HG03159 (cell line): ENCODE data around the gene DACH2.

ENCODE experiments used
- ATAC-seq: cut with Tn5 transposase; IDR thresholded peaks from one replicate; pipeline ENCODE4 v1.9.1; 2021; ENCODE audit warnings: mild to moderate bottlenecking, moderate library complexity; ENCODE audit not compliant: unreplicated experiment

DACH2 gene

DNA sequence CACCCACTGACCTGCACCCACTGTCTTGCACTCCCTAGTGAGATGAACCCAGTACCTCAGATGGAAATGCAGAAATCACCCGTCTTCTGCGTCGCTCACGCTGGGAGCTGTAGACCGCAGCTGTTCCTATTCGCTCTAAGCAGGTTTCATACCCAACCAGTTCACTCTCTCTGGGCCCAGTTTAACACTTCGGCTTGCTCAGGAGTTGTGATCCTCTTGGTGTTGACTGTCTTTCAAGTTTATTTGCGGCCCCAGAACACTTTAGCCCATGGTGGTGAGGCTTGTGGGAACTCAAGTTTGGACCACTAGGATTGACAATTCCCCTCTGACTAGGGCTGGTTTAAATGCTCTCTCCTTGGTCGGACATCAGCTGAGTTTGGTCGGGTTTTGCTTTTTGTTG lies 147.0 kb downstream of the DACH2 start:
- ATAC-seq = no peak

DNA sequence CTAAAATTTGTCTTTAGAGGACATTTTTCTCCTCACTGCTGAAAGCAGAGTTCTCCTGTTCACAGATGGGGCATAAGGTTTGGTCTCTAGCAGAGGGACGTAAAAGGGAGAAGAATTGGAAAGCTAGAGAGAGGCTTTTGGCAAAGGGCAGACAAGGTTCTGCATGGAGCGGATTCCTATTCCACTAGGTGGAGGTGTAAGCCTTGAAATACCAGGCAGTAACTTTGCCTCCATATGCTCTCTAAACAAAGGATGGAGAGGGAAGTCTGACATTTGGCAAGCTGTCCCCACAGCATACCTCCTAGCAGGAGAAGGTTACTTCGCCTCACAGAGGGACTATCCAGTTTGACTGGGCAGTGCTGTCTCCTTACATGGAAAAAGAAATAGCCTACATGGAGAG lies 174.7 kb downstream of the DACH2 start:
- no peak for ATAC-seq

DNA sequence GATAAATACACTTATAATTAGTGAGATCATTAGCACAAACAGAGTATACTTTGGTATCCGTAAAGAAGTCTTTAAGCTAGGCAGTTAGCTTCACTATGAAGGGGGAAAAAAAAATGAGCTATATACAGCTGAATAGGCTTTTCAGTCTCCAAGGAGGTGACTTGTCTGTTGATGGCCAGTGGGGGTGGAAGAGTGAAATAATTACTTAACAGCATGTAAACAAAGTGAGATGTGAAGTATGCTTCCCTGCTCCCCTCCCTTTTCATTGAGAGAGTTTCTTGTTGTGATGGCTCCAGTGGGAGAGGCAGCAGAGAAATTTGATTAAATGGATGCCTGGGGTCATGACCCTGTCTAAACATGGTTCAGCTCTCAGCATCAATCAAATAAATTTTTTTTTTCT lies 180.9 kb downstream of the DACH2 start:
- no peak for ATAC-seq

DNA sequence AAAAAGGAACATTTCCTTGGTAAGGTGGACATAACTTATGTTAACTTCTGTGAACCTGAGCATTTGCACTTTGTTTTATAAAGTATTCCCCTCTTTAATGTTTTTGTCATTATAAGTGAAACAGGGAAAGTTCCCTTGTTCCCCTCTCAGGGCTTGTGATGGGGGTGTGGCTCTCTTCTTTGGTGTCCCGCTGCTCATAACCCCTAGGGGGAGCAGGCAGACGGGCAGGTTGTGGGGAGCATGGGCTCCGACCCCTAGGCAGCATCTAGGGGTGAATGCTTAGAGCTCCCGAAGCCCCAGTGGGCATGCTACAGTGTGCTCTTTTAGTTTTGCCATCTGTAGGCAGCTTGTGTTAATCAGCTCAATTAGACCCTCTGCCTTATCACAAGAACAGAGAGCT lies 200.4 kb downstream of the DACH2 start:
- no peak for ATAC-seq

DNA sequence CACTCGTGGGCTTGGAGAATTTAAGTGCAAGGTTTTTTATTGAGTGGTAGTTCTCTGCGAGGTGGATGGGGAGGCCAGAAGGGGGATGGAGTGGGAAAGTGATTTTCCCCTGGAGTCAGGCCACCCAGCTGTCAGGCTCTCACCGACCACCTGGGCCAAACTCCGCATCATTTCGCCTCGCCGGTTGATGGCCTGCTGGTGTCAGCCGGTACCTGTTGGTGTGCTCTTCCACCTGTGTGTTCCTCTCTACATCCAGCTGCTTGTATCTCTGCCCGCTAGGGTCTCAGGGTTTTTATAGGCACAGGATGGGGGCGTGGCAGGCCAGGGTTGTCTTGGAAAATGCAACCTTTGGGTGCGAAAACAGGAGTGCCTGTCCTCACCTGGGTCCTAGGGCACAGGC lies 200.9 kb downstream of the DACH2 start:
- no peak for ATAC-seq

DNA sequence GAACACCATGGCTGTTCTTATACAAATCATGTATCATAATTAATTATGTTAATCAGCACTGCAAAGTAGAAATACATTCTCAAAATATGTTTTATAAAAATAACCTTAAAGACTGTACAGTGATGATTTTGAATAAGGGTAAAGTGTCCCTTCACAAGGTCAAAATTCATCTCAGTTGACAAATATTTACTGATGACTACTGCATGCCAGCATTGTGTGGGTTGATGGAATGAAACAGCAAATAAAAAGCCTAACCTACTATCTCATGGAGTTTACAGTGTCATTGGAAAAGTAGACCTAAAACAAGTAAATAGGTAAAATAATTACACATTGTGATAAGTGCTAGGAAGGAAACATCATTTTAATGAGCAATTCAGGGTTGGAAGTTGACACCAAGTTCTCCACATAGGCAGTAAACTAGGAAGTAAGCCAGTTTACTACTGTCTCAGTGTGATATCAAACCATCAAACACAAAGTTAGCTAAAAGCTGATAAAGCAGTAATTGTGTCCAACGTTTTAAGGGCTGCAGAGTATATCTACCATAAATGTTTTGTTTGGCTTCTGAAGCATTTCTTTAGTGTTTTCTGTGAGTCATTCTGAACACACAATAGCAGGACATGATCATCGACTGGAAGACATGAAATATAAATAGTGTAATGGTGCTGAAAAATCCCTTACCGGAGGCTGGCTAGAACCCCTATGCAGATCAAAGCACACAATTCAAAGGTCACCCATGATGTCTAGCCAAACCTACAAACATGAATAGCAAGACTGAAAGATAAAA lies 221.8 kb downstream of the DACH2 start:
- no peak for ATAC-seq

DNA sequence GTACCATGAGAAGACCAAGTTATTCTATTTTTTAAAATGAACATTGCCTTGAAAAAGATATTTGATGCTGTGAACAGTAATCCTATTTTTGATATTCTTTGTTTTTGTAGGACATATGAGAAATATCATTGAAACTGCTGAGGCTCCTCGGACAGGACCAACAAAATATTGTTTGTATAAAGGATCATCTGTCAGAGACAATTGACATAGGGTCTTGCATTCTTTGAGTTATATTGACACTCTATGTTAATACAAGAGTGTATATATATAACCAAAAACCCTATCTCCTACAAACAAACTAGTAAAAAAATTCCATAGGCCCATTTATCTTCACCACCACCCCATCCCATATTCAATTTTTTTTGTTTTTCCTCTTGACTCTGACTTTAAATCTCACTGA lies 222.7 kb downstream of the DACH2 start:
- ATAC-seq = no peak

DNA sequence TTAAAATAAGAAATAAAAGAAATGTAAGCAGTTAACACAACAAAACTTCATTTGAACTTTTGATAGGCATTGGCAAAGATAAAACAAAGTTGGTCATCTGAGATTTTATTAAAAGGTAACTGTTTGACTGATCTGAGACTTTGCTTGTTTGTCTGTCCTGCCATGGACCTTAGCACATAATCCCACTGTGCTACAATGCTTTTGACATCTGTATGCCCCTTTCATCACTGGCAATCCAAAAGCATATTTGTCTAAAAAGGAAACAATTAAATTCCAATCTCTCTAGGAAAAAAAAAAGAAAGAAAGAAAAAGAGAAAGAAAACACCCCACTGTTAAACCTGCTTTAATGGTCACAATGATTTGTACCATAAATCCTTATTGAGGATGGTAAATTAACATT lies 231.0 kb downstream of the DACH2 start:
- no peak for ATAC-seq

DNA sequence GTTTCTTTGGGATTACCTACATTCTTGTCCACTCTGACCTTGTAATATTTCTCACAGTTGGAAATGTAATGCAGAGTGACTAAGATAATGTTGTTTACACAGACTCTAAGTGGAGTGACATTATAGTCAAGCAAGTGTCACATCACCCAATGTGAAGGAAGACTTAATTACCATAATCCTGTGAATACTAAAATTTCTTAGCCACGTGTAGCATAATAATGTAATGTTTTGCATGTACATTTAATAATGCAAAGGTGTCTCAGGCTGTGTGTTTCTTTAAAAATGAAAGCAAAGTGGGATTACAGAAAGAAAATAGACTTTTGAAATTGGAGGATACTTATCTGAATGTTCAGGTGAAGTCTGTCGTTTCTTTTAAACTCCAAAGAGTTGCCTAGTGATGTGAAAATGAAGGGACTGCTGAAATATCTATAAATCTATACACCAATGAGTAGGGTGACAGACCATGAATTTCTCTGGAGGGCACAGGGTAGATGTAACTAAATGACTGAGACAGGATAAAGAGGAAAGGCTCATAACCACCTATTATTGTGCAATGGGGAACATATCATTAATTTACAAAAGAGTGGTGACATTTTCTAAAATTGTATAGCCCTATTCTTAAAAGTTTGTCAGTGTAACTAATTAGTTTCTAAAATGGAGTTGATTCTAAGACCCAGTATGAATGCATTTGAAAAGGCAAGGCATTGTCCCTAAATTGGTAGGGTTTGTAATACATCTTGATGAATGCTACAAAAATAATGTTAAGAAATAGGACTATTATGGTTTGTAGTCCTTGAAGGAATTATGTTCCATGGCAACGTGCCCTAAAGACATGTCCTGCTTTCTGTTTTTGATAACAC lies 235.7 kb downstream of the DACH2 start:
- ATAC-seq = no peak

DNA sequence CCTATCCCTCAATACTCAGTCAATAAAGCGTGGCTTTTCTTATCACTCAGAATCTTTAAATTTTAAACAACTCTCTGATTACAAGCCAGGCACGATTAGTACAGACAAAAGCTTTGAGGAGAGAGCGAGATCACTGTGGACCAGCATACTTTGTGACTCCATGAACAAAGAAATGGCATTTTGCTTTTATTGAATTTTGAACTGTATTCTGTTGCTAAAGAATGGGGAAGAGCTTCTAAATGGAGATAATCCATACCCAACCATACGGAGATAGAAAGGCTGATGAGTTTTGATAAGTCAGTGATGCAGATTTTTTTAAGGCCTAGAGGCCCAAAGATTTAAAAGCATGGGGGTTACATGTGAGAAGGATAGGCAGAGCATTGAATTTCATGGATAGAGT lies 259.1 kb downstream of the DACH2 start:
- ATAC-seq = no peak

DNA sequence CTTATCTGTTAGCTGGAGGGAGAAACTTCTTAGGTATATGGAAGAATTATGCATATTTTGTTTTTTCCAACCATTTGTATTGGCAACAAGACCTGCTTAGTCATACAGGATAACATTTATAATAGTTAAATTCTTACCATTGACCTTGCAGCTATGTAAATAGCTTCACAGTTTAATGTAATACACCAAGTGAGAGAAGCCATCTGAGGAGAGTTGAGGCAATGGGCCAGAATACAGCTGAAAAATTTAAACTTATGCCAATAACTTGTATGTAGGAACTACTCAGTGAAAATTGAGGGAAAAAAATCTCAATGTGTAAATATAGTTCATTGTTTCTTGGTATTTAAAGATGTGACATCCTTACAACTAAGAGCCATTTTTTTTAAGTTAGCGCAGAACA lies 273.5 kb downstream of the DACH2 start:
- ATAC-seq = no peak

DNA sequence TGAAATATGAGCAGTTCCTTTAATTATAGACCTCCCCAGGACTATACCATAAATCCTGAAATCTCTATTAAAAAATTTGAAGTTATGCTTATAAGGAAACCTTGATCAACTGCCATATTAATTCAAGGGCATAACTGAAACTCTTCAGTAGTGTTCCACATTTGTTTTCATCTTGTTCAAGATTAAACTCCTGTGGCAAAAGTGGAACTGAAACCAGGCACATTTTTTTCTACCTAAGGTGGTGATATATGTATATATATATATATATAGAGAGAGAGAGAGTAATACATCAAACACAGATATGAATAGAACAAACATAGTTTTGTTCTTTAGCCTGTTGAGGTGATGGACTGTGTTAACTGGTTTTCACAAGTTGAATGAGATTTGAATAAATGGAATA lies 287.9 kb downstream of the DACH2 start:
- no peak for ATAC-seq

DNA sequence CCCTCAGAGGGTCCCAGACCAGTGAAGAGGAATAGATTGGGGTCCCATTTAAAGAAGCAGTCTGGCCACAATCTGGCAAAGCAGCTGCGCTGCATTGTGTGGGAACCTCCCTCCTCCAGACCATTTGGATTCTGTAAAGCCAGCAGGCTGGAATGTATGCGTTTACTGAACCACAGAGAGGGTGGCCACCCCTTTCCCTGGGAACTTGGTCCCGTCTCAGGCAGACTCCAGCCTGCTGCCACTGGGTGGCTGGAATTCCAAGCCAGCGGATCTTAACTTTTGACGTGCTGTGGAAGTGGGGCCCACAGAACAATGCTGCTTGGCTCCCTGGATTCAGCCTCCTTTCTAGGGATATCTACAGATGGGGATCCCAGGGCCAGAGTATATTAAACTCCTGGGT lies 307.2 kb downstream of the DACH2 start:
- no peak for ATAC-seq

DNA sequence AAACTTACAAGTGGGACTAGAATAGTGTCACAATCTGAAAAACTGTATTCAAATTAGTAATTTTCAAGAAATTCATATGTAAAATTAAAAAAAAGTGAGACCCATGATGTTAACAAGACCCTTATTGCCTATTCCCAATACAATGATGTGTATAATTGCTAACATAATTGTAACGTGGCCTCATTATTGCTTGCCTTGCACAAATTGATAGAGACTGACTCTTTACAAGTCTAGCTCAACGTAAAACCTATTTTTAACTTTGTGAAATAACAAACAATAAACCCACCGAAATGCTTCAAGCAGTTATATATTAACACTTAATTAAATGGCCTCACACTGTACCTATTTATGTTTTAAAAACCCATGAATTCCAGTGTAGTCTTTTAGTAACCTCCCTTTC lies 312.5 kb downstream of the DACH2 start:
- ATAC-seq = no peak

DNA sequence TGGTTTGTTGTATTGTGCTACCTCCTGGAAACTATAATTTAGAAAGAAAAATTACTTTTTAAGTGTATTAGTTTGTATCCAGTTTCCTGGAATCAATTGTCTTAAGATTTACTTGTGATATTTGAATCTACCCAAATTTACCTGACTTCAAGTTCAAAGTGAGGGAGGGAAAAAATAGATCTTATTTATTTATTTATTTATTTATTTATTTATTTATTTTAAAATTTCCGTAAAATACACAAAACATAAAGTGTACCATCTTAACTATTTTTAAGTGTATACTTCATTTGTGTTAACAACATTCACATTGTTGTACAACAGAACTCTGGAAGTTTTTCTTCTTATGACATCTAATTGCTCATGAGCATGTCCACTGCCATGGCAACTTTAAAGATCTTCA lies 356.0 kb downstream of the DACH2 start:
- no peak for ATAC-seq

DNA sequence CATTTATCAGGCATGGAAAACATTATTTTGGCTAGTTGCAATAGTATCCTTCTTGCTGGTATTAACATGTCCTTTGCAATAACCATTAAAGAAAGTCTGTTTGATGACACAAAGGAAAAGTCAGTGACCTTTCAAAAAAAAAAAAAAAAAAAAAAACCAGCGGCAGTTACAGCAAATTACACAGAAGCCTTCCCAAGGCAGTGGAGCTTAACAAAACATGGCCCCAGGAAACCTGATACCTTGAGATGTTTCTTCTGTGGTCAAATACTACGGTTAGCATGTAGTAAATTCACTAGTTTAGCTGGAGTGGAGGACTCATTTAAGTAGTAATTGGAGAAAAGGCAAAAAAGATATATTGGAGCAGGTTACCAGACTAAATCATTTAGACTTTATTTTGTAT lies 359.1 kb downstream of the DACH2 start:
- no peak for ATAC-seq

DNA sequence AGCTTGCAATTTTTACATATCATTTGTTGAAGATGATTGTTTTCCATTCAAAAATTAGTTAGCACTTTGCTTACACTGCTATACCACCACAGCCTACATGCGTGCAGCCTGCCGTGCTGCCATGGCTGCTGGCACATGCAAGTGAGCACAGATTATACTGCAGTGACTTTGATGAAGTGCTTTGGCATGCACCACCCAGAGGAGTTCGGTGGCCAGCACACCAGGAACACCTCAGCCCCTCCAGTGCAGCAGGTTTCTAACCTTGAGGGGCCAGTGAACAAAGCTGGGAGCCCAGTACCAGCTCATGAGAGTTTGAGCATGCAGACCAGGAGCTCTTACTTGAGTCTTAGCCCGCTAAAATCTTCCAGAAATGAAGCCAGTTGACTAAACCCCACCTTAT lies 431.5 kb downstream of the DACH2 start:
- ATAC-seq = no peak

DNA sequence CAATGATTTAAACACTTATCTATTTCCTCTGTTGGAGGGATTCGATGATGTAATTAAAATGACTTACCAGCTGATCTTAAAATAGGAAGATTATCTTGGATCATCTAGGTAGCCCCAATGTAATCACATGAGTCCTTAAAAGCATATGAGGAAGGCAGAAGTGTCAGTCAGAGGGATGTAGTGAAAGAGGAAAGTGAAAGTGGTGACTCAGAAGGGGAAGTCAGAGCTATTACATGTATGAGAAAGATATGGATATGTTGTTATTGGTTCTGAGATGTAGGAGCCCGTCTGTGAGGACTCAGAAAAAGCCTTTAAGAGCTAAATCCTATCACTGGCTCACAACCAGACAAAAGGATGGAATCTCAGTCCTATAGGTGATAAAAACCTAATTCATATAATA lies 456.4 kb downstream of the DACH2 start:
- ATAC-seq = no peak

DNA sequence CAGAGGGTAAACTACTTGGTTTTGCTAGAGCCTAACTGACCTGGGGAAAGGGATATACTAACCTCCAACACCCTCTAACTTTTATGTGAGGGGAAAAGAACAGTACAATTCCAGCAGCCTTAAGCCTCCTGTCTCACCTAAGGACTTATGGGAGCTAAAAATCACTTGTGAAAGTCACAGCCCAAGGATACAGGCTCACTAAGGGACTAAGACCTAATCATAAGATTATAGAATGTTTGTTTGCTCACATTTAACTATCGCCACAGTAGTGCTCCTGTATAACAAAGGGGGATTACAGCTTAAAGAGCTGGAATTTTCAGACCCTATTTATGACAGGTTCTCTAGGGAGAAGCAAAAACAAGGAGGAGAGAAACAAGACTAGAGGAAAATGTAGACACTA lies 548.7 kb downstream of the DACH2 start:
- ATAC-seq = no peak

DNA sequence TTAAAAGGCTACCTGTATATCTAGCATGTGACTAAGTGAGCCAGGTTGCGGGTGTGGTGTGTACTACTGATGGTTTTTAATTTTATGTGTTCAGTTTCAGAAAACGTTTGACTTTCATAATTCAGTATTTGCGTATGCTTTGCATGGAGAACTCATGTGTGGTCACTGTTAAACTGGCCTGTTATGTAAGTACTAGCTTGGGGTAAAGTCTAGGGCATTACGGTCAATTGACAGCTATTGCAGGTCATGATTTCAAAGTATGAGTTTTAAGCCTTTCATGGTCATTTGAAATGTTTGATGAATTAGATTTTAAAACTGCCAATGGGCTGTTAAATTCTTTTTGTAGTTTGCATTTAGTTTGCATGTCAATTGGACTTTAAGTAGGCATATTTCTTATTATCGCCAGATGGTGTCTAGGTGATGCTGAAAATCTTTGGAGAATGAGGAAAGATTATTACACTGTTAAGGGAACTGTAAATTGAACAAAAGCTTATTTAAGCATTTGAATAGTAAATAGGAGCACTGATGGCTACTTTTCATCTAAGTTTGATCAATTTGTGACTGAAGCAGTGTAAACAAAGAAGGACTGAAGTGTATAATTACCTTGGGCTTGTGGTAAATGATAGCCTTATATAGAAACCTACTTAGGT lies 563.4 kb downstream of the DACH2 start:
- ATAC-seq = no peak

DNA sequence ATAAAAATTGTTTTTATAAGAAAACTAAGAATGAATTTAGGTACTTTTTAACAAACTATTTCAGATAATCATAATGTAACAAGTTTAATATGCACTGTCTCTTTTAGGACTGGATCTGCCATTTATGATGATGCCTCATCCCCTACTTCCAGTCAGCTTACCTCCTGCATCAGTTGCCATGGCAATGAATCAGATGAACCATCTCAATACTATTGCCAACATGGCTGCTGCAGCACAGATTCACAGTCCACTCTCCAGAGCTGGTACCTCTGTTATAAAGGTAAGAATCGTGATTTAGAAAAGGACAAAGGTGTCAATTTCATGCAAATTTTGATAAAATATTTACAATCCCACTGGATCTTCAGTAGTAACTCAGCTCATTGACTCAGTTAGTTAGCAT lies 566.2 kb downstream of the DACH2 start:
- no peak for ATAC-seq

DNA sequence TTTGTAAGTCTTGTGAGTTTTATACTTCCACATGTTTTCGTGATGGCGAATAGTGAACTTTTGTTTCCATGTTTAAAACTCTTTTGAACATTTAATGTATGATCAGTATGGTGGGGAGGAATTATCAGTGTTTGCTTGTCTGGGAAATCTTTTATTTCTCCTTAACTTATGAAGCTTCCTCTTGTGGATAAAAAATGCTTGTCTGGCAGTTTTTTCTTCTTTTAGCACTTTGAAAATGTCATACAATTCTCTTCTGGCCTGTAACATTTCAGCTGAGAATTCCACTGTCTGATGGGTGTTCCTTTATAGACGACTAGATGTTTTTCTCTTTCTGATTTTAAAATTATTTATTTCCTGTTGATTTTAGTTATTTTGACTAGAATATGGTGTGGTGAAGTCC lies 576.0 kb downstream of the DACH2 start:
- no peak for ATAC-seq
